Kidney (tissue), 14 donors: ENCODE data around the gene DNAI4. TPM values are rescaled to one million over a fixed set of nuclear protein-coding genes. Genes with fewer than 3 reads are reported as not detected.

Experiments used
- DNase-seq, 5 donors: peaks; one replicate each; pipeline ENCODE4 v3.0.0-alpha.2; 2013 to 2020
- FAIRE-seq: peaks from 2 replicates; lab custom pipeline; 2012; peaks lifted over from hg19 to GRCh38; lab: Jason Lieb, UNC
- H3K27ac ChIP-seq, 2 donors: one replicate each; pipeline ENCODE4 v1.7.0; 2013; ENCODE audit warnings: low read depth in 2 of 2, low read length in 2 of 2, inconsistent platforms in 1 of 2
- H3K27me3 ChIP-seq: one replicate; pipeline ENCODE4 v1.7.1; 2013; ENCODE audit warnings: low read length, inconsistent platforms; ENCODE audit not compliant: control insufficient read depth, insufficient read depth
- H3K36me3 ChIP-seq, 3 donors: one replicate each; pipeline versions ENCODE4 v1.7.0 to v1.7.1; 2013; ENCODE audit warnings: low read length in 3 of 3, control low read depth in 1 of 3, inconsistent platforms in 1 of 3; ENCODE audit not compliant: insufficient read depth in 3 of 3, control insufficient read depth in 2 of 3
- H3K4me1 ChIP-seq, 3 donors: one replicate each; pipeline versions ENCODE4 v1.7.0 to v1.7.1; 2013; ENCODE audit warnings: low read length in 3 of 3, inconsistent platforms in 1 of 3, low read depth in 1 of 3; ENCODE audit not compliant: control insufficient read depth in 2 of 3, insufficient read depth in 2 of 3
- H3K4me3 ChIP-seq, 3 donors: one replicate each; pipeline versions ENCODE4 v1.7.0 to v1.8.1; 2013; ENCODE audit warnings: low read length in 3 of 3, control low read depth in 1 of 3, inconsistent platforms in 1 of 3
- H3K9ac ChIP-seq, 3 donors: one replicate each; pipeline versions ENCODE4 v1.7.0 to v1.7.1; 2013; ENCODE audit warnings: low read length in 3 of 3, control low read depth in 1 of 3, inconsistent platforms in 1 of 3
- H3K9me3 ChIP-seq, 3 donors: one replicate each; pipeline versions ENCODE4 v1.7.0 to v1.7.1; 2013; ENCODE audit warnings: low read length in 3 of 3, control low read depth in 1 of 3, inconsistent platforms in 1 of 3; ENCODE audit not compliant: control insufficient read depth in 2 of 3, insufficient read depth in 1 of 3
- CTCF ChIP-seq: IDR thresholded peaks from 3 replicates; pipeline ENCODE4 v1.5.1; 2012; ENCODE audit warnings: mild to moderate bottlenecking, moderate library complexity, borderline replicate concordance; ENCODE audit not compliant: insufficient read depth; ENCODE audit errors: extremely low read depth
- intact Hi-C: fragments of 100-400 bp; cut with DNase I; formaldehyde crosslinking; loops from one replicate; pipeline ENCODE4 v1.11.1; 2022
- polyA plus RNA-seq: library from polyadenylated mRNA; stranded (reverse); fragments of 350-450 nt; fragmentation: Illumina TruSeq; extraction: RNeasy Lipid Tissue Mini Kit (QIAGEN cat#74804); gene quantifications from one replicate; pipeline ENCODE4 v1.2.3, GENCODE V29; 2014; ENCODE audit warnings: low read depth, low replicate concordance; ENCODE audit not compliant: insufficient read depth
- total RNA-seq: library from RNA; stranded (reverse); fragmentation: NEBNext Ultra II Directional; extraction: Animal tissue kit (Norgen Biotek cat#: 25700); gene quantifications from one replicate; pipeline ENCODE4 v1.2.1, GENCODE V29; 2021
- donor health status: control.
- donor health status: control.
- donor health status: control.
- donor health status: control.
- donor health status: control.
- donor health status: DM: yes; HTN: yes; CAD: no.
- donor health status: Normal renal cell carcinoma (clear cell type).

Gene DNAI4
- total and polyA plus RNA-seq, 2 donors from 2014 or later, result 4.1 to 26.8 TPM

- H3K9ac ChIP-seq, result no peak overlapping the region
- no peak overlapping the region for H3K4me3 ChIP-seq
- no peaks in the 10 kb centered on the region for H3K9me3 ChIP-seq
- no peak overlapping the region for H3K27ac ChIP-seq
- TF ChIP-seq CTCF, result no peak
- FAIRE-seq (no peak), DNase-seq (no peak)
- H3K4me1 ChIP-seq, result no peaks in the 10 kb centered on the region
- no peaks in the 10 kb centered on the region for H3K27me3 ChIP-seq
- peaks cover 0 to 14% (median 8%) of the 10 kb centered on the region in 3 donors for H3K36me3 ChIP-seq
- intact Hi-C loops, result no loop called here
These were observed 20.7 kb upstream of the DNAI4 start for GRCh38 chr1:66945316-66945715.

GRCh38 chr1:66944330-66945274, 19.9 kb upstream of the DNAI4 start:
- intact Hi-C loops, result no loop called here
- no peak for TF ChIP-seq CTCF
- FAIRE-seq (no peak), DNase-seq (no peak)
- Histone ChIP-seq H3K27me3 (no peaks in the 10 kb centered on the region), H3K9ac (no peak overlapping the region), H3K4me1 (no peaks in the 10 kb centered on the region), H3K27ac (no peak overlapping the region), H3K36me3 (peaks cover 0 to 14% (median 8%) of the 10 kb centered on the region in 3 donors), H3K9me3 (no peaks in the 10 kb centered on the region), H3K4me3 (no peak overlapping the region)

- H3K4me1 ChIP-seq, result no peaks in the 10 kb centered on the region
- H3K9me3 ChIP-seq, result no peaks in the 10 kb centered on the region
- no peak for DNase-seq
- TF ChIP-seq CTCF, result no peak
- intact Hi-C loops, result no loop called here
- peaks cover 0 to 12% (median 8%) of the 10 kb centered on the region in 3 donors for H3K36me3 ChIP-seq
- H3K4me3 ChIP-seq, result no peak overlapping the region
- no peak overlapping the region for H3K9ac ChIP-seq
- H3K27ac ChIP-seq, result no peak overlapping the region
- H3K27me3 ChIP-seq, result no peaks in the 10 kb centered on the region
- FAIRE-seq, result no peak
These were observed 18.8 kb upstream of the DNAI4 start for GRCh38 chr1:66943361-66943969.
